Measurements from ENCODE around the gene CHRNB1. TPM values are rescaled to one million over a fixed set of nuclear protein-coding genes. Genes with fewer than 3 reads are reported as not detected.

Gene CHRNB1
- total RNA-seq, 1 experiment from 2014 or later, result 6.0 TPM

- DNase-seq (ENCODE audit: low read depth), result no peak
These were observed 29.1 kb upstream of the CHRNB1 start for GRCh38 chr17:7415784-7416183.

GRCh38 chr17:7416323-7416722, 28.5 kb upstream of the CHRNB1 start:
- DNase-seq (ENCODE audit: low read depth), result no peak

- DNase-seq (ENCODE audit: low read depth), result no peak
These were observed 27.7 kb upstream of the CHRNB1 start for GRCh38 chr17:7417056-7417655.

- no peak for DNase-seq (ENCODE audit: low read depth)
These were observed 26.2 kb upstream of the CHRNB1 start for GRCh38 chr17:7418472-7419152.

- DNase-seq (ENCODE audit: low read depth), result no peak
These were observed 24.8 kb upstream of the CHRNB1 start, which contains the start of gene SPEM1 for GRCh38 chr17:7419819-7420610. Gene SPEM1, plus strand, starts transcription at chr17:7420324. Its CDS starts 61 bp downstream, at chr17:7420385.

GRCh38 chr17:7421186-7421585, 23.7 kb upstream of the CHRNB1 start:
- no peak for DNase-seq (ENCODE audit: low read depth)

- DNase-seq (ENCODE audit: low read depth), result no peak
These were observed 21.2 kb upstream of the CHRNB1 start for GRCh38 chr17:7423679-7424078.

- no peak for DNase-seq (ENCODE audit: low read depth)
These were observed 19.5 kb upstream of the CHRNB1 start, which contains the start of gene SPEM2 for GRCh38 chr17:7425316-7425715. Gene SPEM2, plus strand, starts transcription at chr17:7425616. Its CDS starts 73 bp downstream, at chr17:7425689.

GRCh38 chr17:7425756-7426155, 19.1 kb upstream of the CHRNB1 start:
- DNase-seq (ENCODE audit: low read depth), result no peak

GRCh38 chr17:7426203-7426863, 18.5 kb upstream of the CHRNB1 start:
- no peak for DNase-seq (ENCODE audit: low read depth)

GRCh38 chr17:7426896-7427489, 17.9 kb upstream of the CHRNB1 start:
- DNase-seq (ENCODE audit: low read depth), result no peak

- no peak for DNase-seq (ENCODE audit: low read depth)
These were observed 17.3 kb upstream of the CHRNB1 start for GRCh38 chr17:7427549-7427948.

GRCh38 chr17:7428557-7428956, 16.3 kb upstream of the CHRNB1 start, which contains the start of gene SPEM3:
Gene SPEM3, plus strand, starts transcription at chr17:7428857. Its CDS starts 46 bp downstream, at chr17:7428903.
- DNase-seq (ENCODE audit: low read depth), result no peak

GRCh38 chr17:7429722-7430121, 15.1 kb upstream of the CHRNB1 start:
- DNase-seq (ENCODE audit: low read depth), result no peak

- no peak for DNase-seq (ENCODE audit: low read depth)
These were observed 13.6 kb upstream of the CHRNB1 start for GRCh38 chr17:7431231-7431630.

- no peak for DNase-seq (ENCODE audit: low read depth)
These were observed 12.6 kb upstream of the CHRNB1 start for GRCh38 chr17:7432296-7432695.

- no peak for DNase-seq (ENCODE audit: low read depth)
These were observed 8.9 kb upstream of the CHRNB1 start for GRCh38 chr17:7435676-7436555.

GRCh38 chr17:7436556-7437368, 8.1 kb upstream of the CHRNB1 start:
- peak; percentile 68 for DNase-seq (ENCODE audit: low read depth)

- DNase-seq (ENCODE audit: low read depth), result no peak
These were observed 7.4 kb upstream of the CHRNB1 start for GRCh38 chr17:7437369-7437863.
